ENCODE results near the gene ZNF784. TPM values are rescaled to one million over a fixed set of nuclear protein-coding genes. Genes with fewer than 3 reads are reported as not detected.

The ZNF784 gene
- total and polyA plus RNA-seq, 2 of the 8 experiments (the other 6 are each of a cell fraction or from before 2014, with no cell fraction given) = 6.5 to 8.0 TPM

DNA sequence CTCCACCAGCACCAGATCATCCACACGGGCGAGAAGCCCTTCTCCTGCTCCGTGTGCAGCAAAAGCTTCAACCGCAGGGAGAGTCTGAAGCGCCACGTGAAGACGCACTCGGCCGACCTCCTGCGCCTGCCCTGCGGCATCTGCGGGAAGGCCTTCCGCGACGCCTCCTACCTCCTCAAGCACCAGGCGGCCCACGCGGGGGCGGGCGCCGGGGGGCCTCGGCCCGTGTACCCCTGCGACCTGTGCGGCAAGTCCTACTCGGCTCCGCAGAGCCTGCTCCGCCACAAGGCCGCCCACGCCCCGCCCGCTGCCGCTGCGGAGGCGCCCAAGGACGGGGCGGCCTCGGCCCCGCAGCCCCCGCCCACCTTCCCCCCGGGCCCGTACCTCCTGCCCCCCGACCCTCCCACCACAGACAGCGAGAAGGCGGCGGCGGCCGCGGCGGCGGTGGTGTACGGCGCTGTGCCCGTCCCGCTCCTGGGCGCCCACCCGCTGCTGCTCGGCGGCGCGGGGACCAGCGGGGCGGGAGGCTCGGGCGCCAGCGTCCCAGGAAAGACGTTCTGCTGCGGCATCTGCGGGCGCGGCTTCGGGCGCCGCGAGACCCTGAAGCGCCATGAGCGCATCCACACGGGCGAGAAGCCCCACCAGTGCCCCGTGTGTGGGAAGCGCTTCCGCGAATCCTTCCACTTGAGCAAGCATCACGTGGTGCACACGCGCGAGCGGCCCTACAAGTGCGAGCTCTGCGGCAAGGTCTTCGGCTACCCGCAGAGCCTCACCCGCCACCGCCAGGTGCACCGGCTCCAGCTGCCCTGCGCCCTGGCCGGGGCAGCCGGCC, 9.4 kb downstream of the ZNF784 start:
- POLR2A ChIA-PET (ENCODE audit: partially characterized antibody) = interaction anchor here (1.1 to 1.7 kb wide), 5 partner anchors 10 to 120 kb away, joined by 3 to 4 read pairs (median 3); partner anchors contain the start of genes ZNF580 and ZNF784
- H4K5ac ChIP-seq (ENCODE audit: insufficient read length, low read depth, low read length) = no peak overlapping the region
- no peak overlapping the region for H2BK12ac ChIP-seq (ENCODE audit: low read depth, low read length)
- DNase-seq (ENCODE audit: low read depth in 1 of 2, low spot score in 2 of 2) (no peak), FAIRE-seq (no peak)
- peaks cover 0 to 2% (median 0%) of the 10 kb centered on the region in 4 experiments; a peak in 1 of 7 replicates for H3K27me3 ChIP-seq (replicated peaks in 1 of 4; ENCODE audit: control insufficient read depth in 3 of 4, extremely low read depth in 1 of 4, insufficient read depth in 3 of 4, low read length in 3 of 4)
- no peak overlapping the region for H4K91ac ChIP-seq (replicated peaks; ENCODE audit: insufficient read length, low read length)
- H3K9ac ChIP-seq (replicated peaks in 1 of 4; ENCODE audit: extremely low read depth in 1 of 4, low read depth in 3 of 4, low read length in 3 of 4) = no peak overlapping the region
- H4K20me1 ChIP-seq (replicated peaks in 1 of 2; ENCODE audit: control insufficient read depth in 1 of 2, insufficient read depth in 2 of 2, low read length in 2 of 2) = peaks cover 4 to 18% of the 10 kb centered on the region in 2 experiments
- no peak overlapping the region for H3K56ac ChIP-seq (replicated peaks; ENCODE audit: insufficient read length, low read depth, low read length)
- H2AFZ ChIP-seq (ENCODE audit: low read length) = no peak overlapping the region
- no peak overlapping the region for H2BK5ac ChIP-seq (ENCODE audit: low read depth, low read length)
- no peak overlapping the region for H2BK15ac ChIP-seq (ENCODE audit: low read length)
- H3K18ac ChIP-seq (ENCODE audit: extremely low read depth, low read length) = no peak overlapping the region
- H3K79me1 ChIP-seq (ENCODE audit: low read depth, low read length) = no peaks in the 10 kb centered on the region; the same call in 1 of the 2 replicates
- CTCF ChIA-PET (ENCODE audit: partially characterized antibody) = interaction anchor here (1.1 kb wide), 1 partner anchor 9 kb away, joined by 4 read pairs; the partner anchor contains the start of gene ZNF865
- H3K4me2 ChIP-seq (ENCODE audit: insufficient read depth in 1 of 2, low read depth in 2 of 2, low read length in 2 of 2) = no peak overlapping the region
- H3K9me3 ChIP-seq (ENCODE audit: insufficient read depth in 2 of 2, low read depth in 1 of 2, low read length in 1 of 2) = no peaks in the 10 kb centered on the region; a peak in 1 of 4 replicates
- no peak overlapping the region for H3K4ac ChIP-seq (replicated peaks; ENCODE audit: insufficient read length, low read depth, low read length)
- H4K8ac ChIP-seq (ENCODE audit: extremely low read depth, insufficient read depth, low read length) = no peak overlapping the region
- H2BK120ac ChIP-seq (replicated peaks; ENCODE audit: low read depth, low read length) = no peak overlapping the region
- no peak overlapping the region for H3K27ac ChIP-seq (ENCODE audit: low read depth, low read length)
- no peak overlapping the region for H3K4me3 ChIP-seq (ENCODE audit: extremely low read depth in 1 of 4, insufficient read depth in 2 of 4, low read depth in 3 of 4, low read length in 4 of 4)
- H3K36me3 ChIP-seq (ENCODE audit: control insufficient read depth in 2 of 4, insufficient read depth in 4 of 4, low read length in 3 of 4) = peaks cover 0 to 30% (median 2%) of the 10 kb centered on the region in 4 experiments; a peak in 5 of 8 replicates
- no peaks in the 10 kb centered on the region for H3K4me1 ChIP-seq (replicated peaks in 1 of 4; ENCODE audit: control insufficient read depth in 3 of 4, insufficient read depth in 4 of 4, low read length in 3 of 4)
- no peaks in the 10 kb centered on the region for H3K79me2 ChIP-seq (ENCODE audit: control insufficient read depth in 1 of 2, insufficient read depth in 2 of 2, low read length in 2 of 2)
- H2BK20ac ChIP-seq (ENCODE audit: low read length) = no peak overlapping the region
- H3K23ac ChIP-seq (ENCODE audit: insufficient read length) = no peak overlapping the region
- no peak overlapping the region for H3K14ac ChIP-seq (ENCODE audit: insufficient read length)
- H2AK5ac ChIP-seq (ENCODE audit: low read depth, low read length) = no peak overlapping the region
- no peaks in the 10 kb centered on the region for H3K23me2 ChIP-seq (ENCODE audit: low read depth, low read length)
- WGBS, 2 experiments (ENCODE audit: extremely low coverage in 1 of 2, insufficient coverage in 1 of 2, insufficient read length in 1 of 2, insufficient replicate concordance in 2 of 2, low coverage in 1 of 2, low lambda C conversion rate in 2 of 2, missing lambda C conversion rate in 1 of 2) = 95% methylated on average over 66 of the region's 98 CpGs; no CpG with 5 or more reads in 1 of the 2 experiments
- TF ChIP-seq SRF (IDR thresholded peaks at IDR 0.05; ENCODE audit: low read depth, low read length) = no peak
- no peak for TF ChIP-seq POLR2A (IDR thresholded peaks at IDR 0.05; ENCODE audit: control extremely low read depth in 1 of 2, low read depth in 2 of 2, low read length in 2 of 2)
- no peak for TF ChIP-seq RNF2 (IDR thresholded peaks at IDR 0.05; ENCODE audit: borderline replicate concordance, low read depth, low read length, missing control alignments, poor library complexity, severe bottlenecking)
- TF ChIP-seq MAFK (IDR thresholded peaks at IDR 0.05; ENCODE audit: low read depth, low read length) = no peak
- TF ChIP-seq, protein P1, sequence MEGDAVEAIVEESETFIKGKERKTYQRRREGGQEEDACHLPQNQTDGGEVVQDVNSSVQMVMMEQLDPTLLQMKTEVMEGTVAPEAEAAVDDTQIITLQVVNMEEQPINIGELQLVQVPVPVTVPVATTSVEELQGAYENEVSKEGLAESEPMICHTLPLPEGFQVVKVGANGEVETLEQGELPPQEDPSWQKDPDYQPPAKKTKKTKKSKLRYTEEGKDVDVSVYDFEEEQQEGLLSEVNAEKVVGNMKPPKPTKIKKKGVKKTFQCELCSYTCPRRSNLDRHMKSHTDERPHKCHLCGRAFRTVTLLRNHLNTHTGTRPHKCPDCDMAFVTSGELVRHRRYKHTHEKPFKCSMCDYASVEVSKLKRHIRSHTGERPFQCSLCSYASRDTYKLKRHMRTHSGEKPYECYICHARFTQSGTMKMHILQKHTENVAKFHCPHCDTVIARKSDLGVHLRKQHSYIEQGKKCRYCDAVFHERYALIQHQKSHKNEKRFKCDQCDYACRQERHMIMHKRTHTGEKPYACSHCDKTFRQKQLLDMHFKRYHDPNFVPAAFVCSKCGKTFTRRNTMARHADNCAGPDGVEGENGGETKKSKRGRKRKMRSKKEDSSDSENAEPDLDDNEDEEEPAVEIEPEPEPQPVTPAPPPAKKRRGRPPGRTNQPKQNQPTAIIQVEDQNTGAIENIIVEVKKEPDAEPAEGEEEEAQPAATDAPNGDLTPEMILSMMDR (IDR thresholded peaks at IDR 0.05; ENCODE audit: control extremely low read depth in 1 of 3, insufficient read depth in 1 of 3, low read depth in 1 of 3, low read length in 3 of 3) = no peak
- no peak for TF ChIP-seq RXRA (IDR thresholded peaks at IDR 0.05; ENCODE audit: insufficient read depth, low read depth, low read length)
- no peak for TF ChIP-seq EGR1 (IDR thresholded peaks at IDR 0.05; ENCODE audit: borderline replicate concordance, low read depth, low read length)
- no peak for TF ChIP-seq POU5F1 (IDR thresholded peaks at IDR 0.05; ENCODE audit: low read depth, low read length)
- no peak for TF ChIP-seq CTBP2 (IDR thresholded peaks at IDR 0.05; ENCODE audit: borderline replicate concordance, insufficient read depth, insufficient read length, low read length)
